HepG2 (cell line): ENCODE measurements around the gene SCUBE1. TPM values are rescaled to one million over a fixed set of nuclear protein-coding genes. Genes with fewer than 3 reads are reported as not detected.

ENCODE experiments used
- CEBPB ChIP-seq: IDR thresholded peaks from 2 replicates; pipeline ENCODE4 v1.6.1; 2011; ENCODE audit warnings: low read depth, low read length, improper control_type of control experiment, borderline replicate concordance
- DBP ChIP-seq: sonication (generic); formaldehyde crosslinking; IDR thresholded peaks from 2 replicates; pipeline ENCODE4 v1.4.0; 2020; ENCODE audit warnings: missing genetic modification reagents; ENCODE audit errors: not compliant biosample characterization
- E2F1 ChIP-seq: sonication (generic); formaldehyde crosslinking; IDR thresholded peaks from 2 replicates; pipeline ENCODE4 v1.5.0; 2020; ENCODE audit warnings: missing genetic modification reagents
- HNRNPK ChIP-seq: fragments of 200-400 bp; formaldehyde crosslinking; IDR thresholded peaks from 2 replicates; pipeline ENCODE4 v1.6.1; 2018; ENCODE audit warnings: low read length, low read depth, moderate library complexity, mild to moderate bottlenecking; ENCODE audit not compliant: poor library complexity, severe bottlenecking
- KDM1A ChIP-seq: IDR thresholded peaks from 2 replicates; pipeline ENCODE4 v1.6.1; 2016; ENCODE audit warnings: missing compliant biosample characterization
- MBNL3 ChIP-seq: fragments of 250-450 bp; sonication (Bioruptor Pico); conservative IDR thresholded peaks from 2 replicates; pipeline ENCODE4 v1.8.0; 2022; ENCODE audit warnings: mild to moderate bottlenecking, inconsistent platforms
- NBN ChIP-seq: fragments of 450-650 bp; conservative IDR thresholded peaks from 2 replicates; pipeline ENCODE4 v1.6.1; 2017
- REST ChIP-seq, 2 experiments: IDR thresholded peaks; 2 replicates each; pipeline ENCODE4 v1.6.1; 2011 to 2012; ENCODE audit warnings: low read length in 2 of 2, borderline replicate concordance in 1 of 2, low read depth in 1 of 2, mild to moderate bottlenecking in 1 of 2, moderate library complexity in 1 of 2
- SMAD1 ChIP-seq: sonication (generic); formaldehyde crosslinking; IDR thresholded peaks from 2 replicates; pipeline ENCODE4 v1.4.0; 2020; ENCODE audit warnings: missing genetic modification reagents, low read depth, mild to moderate bottlenecking, borderline replicate concordance
- SMAD3 ChIP-seq: sonication (generic); formaldehyde crosslinking; IDR thresholded peaks from 2 replicates; pipeline ENCODE4 v1.4.0; 2020; ENCODE audit warnings: missing genetic modification reagents
- SRSF4 ChIP-seq: fragments of 200-400 bp; formaldehyde crosslinking; IDR thresholded peaks from one replicate; pipeline ENCODE4 v1.6.1; 2018; ENCODE audit warnings: mild to moderate bottlenecking, low read depth, low read length, moderate library complexity; ENCODE audit not compliant: poor library complexity, severe bottlenecking
- ZNF329 ChIP-seq: sonication (generic); formaldehyde crosslinking; IDR thresholded peaks from 2 replicates; pipeline ENCODE4 v1.9.0; 2021; ENCODE audit warnings: low read depth, mild to moderate bottlenecking, missing genetic modification reagents
- ZNF430 ChIP-seq: sonication (generic); formaldehyde crosslinking; IDR thresholded peaks from 2 replicates; pipeline ENCODE4 v1.9.0; 2021; ENCODE audit warnings: mild to moderate bottlenecking, missing genetic modification reagents
- ZNF616 ChIP-seq: sonication (generic); formaldehyde crosslinking; IDR thresholded peaks from 2 replicates; pipeline ENCODE4 v1.5.0; 2020; ENCODE audit warnings: low read depth, mild to moderate bottlenecking, missing genetic modification reagents
- ZNF7 ChIP-seq: IDR thresholded peaks from 2 replicates; pipeline ENCODE4 v1.6.1; 2016; ENCODE audit warnings: missing biosample characterization, missing genetic modification reagents
- polyA plus RNA-seq, 8 experiments: library from polyadenylated mRNA; depleted of rRNA in 3 of 8; stranded (reverse) in 7 of 8; unstranded in 1 of 8; fragments of >200 nt; fragmentation: Illumina TruSeq in 4 of 8; extraction: Trizol in 4 of 8; gene quantifications; 2 replicates each; pipeline versions ENCODE4 v1.2.1 to v1.2.3, GENCODE V29; 2011 to 2016; ENCODE audit warnings: low read depth in 4 of 8, missing spikeins in 1 of 8, mixed read lengths in 1 of 8; ENCODE audit not compliant: insufficient read depth in 1 of 8
- total RNA-seq, 5 experiments: library from RNA; depleted of rRNA; stranded (reverse); fragments of >200 nt; fragmentation: Illumina TruSeq; extraction: Trizol; gene quantifications; 2 replicates each; pipeline ENCODE4 v1.2.3, GENCODE V29; 2016; ENCODE audit warnings: low read depth in 1 of 5
- TF ChIP-seq, protein P1 (sequence below): sonication (generic); formaldehyde crosslinking; IDR thresholded peaks from 2 replicates; pipeline ENCODE4 v1.5.1; 2020; ENCODE audit warnings: mild to moderate bottlenecking, missing genetic modification reagents, moderate library complexity

The SCUBE1 gene
- total and polyA plus RNA-seq, 2 of the 13 experiments (the other 11 are each of a cell fraction or from before 2014, with no cell fraction given): under 0.01 to 0.05 TPM

DNA sequence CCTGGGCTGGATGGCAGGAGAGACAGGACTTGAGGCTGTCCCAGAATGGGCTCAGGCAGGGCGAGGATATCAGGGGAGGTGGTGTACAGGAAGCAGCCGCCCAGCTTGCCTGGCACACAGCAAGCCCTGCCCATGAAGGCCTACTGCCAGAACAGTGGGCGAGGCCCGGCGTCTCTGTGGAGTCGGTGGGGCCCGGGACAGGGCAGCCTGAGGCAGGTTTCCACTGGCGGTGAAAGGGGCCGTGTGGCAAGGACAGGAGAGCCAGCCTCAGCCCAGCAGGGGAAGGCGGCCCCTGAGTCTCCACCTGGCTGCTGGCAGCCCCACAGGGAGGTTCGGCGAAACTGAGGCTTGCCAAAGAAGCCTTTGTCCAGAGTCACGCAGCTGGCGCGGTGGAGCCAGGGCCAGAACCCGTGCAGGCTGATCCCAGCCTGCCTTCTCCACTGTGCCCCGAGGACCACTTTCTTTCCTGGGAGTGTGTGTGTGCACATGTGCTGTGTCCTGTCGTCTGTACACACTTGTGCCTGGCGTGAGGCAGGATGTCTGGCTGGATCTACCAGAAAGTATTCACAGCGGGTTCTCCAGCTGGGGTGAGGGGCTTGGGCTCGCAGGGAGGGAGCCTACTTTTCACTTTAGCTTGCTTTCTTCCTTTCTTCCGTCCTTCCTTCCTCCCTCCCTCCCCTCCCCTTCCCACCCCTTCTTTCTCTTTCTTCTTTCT lies 190.7 kb downstream of the SCUBE1 start (continued):
- no peak for TF ChIP-seq HNRNPK
- TF ChIP-seq ZNF616 (CRISPR knock-in tag): no peak
- no peak for TF ChIP-seq E2F1
- no peak for TF ChIP-seq SMAD1 (CRISPR knock-in tag)
- no peak for TF ChIP-seq ZNF430 (CRISPR knock-in tag)
- TF ChIP-seq ZNF329: no peak
- TF ChIP-seq NBN: no peak
- TF ChIP-seq CEBPB: no peak
- no peak for TF ChIP-seq KDM1A
- no peak for TF ChIP-seq REST (IDR thresholded peaks at IDR 0.05; ENCODE audit: borderline replicate concordance in 1 of 2, low read depth in 1 of 2, low read length in 2 of 2)
- peak; percentile 95 for TF ChIP-seq ZNF7 (CRISPR knock-in tag)
- no peak for TF ChIP-seq MBNL3 (CRISPR knock-in tag)
- TF ChIP-seq SRSF4: no peak
- no peak for TF ChIP-seq DBP (CRISPR knock-in tag)
- TF ChIP-seq, protein P1, sequence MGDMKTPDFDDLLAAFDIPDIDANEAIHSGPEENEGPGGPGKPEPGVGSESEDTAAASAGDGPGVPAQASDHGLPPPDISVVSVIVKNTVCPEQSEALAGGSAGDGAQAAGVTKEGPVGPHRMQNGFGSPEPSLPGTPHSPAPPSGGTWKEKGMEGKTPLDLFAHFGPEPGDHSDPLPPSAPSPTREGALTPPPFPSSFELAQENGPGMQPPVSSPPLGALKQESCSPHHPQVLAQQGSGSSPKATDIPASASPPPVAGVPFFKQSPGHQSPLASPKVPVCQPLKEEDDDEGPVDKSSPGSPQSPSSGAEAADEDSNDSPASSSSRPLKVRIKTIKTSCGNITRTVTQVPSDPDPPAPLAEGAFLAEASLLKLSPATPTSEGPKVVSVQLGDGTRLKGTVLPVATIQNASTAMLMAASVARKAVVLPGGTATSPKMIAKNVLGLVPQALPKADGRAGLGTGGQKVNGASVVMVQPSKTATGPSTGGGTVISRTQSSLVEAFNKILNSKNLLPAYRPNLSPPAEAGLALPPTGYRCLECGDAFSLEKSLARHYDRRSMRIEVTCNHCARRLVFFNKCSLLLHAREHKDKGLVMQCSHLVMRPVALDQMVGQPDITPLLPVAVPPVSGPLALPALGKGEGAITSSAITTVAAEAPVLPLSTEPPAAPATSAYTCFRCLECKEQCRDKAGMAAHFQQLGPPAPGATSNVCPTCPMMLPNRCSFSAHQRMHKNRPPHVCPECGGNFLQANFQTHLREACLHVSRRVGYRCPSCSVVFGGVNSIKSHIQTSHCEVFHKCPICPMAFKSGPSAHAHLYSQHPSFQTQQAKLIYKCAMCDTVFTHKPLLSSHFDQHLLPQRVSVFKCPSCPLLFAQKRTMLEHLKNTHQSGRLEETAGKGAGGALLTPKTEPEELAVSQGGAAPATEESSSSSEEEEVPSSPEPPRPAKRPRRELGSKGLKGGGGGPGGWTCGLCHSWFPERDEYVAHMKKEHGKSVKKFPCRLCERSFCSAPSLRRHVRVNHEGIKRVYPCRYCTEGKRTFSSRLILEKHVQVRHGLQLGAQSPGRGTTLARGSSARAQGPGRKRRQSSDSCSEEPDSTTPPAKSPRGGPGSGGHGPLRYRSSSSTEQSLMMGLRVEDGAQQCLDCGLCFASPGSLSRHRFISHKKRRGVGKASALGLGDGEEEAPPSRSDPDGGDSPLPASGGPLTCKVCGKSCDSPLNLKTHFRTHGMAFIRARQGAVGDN: peak; percentile 49
- no peak for TF ChIP-seq SMAD3 (CRISPR knock-in tag)
